Measurements from ENCODE around the gene CACNA1C. TPM values are rescaled to one million over a fixed set of nuclear protein-coding genes. Genes with fewer than 3 reads are reported as not detected.

CACNA1C gene
- total RNA-seq, 4 donors from 2014 or later = 1.5 to 13.5 (median 2.1) TPM

DNA sequence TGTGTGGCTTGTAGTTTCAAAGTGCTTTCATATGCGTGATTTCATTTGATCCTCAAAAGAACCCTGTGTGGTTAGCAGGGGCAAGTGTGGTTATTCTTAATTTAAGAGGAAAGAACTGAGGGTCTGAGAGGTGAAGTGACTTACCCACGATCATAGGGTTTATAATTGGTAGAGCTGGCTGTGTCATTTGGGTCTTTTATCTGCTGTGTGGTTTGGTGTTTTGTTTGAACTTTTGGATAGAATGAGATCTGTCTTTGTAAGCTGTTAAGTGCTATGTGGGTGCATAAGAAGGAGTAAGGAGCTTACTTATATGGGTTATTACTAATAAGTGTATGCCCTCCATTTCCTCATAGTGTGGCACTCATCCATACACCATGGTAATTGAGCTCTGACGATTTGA is 190.0 kb downstream of the CACNA1C start:
- Histone ChIP-seq H3K9me3 (no peaks in the 10 kb centered on the region), H3K27me3 (no peaks in the 10 kb centered on the region), H3K27ac (no peak overlapping the region), H3K4me1 (peaks cover 0 to 26% (median 3%) of the 10 kb centered on the region in 3 donors), H3K36me3 (no peaks in the 10 kb centered on the region), H3K4me3 (no peak overlapping the region)
- TF ChIP-seq, protein P1, sequence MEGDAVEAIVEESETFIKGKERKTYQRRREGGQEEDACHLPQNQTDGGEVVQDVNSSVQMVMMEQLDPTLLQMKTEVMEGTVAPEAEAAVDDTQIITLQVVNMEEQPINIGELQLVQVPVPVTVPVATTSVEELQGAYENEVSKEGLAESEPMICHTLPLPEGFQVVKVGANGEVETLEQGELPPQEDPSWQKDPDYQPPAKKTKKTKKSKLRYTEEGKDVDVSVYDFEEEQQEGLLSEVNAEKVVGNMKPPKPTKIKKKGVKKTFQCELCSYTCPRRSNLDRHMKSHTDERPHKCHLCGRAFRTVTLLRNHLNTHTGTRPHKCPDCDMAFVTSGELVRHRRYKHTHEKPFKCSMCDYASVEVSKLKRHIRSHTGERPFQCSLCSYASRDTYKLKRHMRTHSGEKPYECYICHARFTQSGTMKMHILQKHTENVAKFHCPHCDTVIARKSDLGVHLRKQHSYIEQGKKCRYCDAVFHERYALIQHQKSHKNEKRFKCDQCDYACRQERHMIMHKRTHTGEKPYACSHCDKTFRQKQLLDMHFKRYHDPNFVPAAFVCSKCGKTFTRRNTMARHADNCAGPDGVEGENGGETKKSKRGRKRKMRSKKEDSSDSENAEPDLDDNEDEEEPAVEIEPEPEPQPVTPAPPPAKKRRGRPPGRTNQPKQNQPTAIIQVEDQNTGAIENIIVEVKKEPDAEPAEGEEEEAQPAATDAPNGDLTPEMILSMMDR (IDR thresholded peaks at IDR 0.05) = no peak
- WGBS, 2 donors = 69 to 87% methylated on average over 3 of the region's 3 CpGs
- intact Hi-C loops (cut with DNase I) = no loop called here
- no peak for DNase-seq

DNA sequence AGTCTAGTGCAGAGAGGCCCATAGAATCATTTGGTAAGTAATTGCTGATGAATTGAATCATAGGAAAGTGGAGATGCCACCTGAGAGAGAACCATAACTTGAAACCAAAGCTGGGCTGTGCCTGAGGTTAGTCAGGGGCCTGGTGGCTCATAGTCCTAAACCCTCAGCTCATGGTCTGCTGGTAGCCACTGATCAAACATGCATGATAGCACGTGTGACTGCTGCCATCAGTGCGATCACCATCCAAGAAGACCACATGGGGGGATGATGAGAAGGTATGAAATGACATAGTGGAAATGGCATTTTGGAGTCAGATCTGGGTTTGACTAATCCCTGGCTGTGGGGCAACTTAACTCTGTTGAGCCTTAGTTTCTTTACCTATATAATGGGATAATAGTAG is 190.5 kb downstream of the CACNA1C start:
- Histone ChIP-seq H3K27ac (peak overlapping the region in 1 of 4 donors; percentile 55), H3K9me3 (no peaks in the 10 kb centered on the region), H3K4me1 (peaks cover 0 to 30% (median 3%) of the 10 kb centered on the region in 3 donors), H3K4me3 (no peak overlapping the region), H3K27me3 (no peaks in the 10 kb centered on the region), H3K36me3 (no peaks in the 10 kb centered on the region)
- WGBS, 2 donors = 77 to 85% methylated on average over 2 of the region's 2 CpGs
- intact Hi-C loops (cut with DNase I) = no loop called here
- no peak for TF ChIP-seq POLR2A (IDR thresholded peaks at IDR 0.05)
- TF ChIP-seq, protein P1 (IDR thresholded peaks at IDR 0.05) = no peak
- DNase-seq = no peak

DNA sequence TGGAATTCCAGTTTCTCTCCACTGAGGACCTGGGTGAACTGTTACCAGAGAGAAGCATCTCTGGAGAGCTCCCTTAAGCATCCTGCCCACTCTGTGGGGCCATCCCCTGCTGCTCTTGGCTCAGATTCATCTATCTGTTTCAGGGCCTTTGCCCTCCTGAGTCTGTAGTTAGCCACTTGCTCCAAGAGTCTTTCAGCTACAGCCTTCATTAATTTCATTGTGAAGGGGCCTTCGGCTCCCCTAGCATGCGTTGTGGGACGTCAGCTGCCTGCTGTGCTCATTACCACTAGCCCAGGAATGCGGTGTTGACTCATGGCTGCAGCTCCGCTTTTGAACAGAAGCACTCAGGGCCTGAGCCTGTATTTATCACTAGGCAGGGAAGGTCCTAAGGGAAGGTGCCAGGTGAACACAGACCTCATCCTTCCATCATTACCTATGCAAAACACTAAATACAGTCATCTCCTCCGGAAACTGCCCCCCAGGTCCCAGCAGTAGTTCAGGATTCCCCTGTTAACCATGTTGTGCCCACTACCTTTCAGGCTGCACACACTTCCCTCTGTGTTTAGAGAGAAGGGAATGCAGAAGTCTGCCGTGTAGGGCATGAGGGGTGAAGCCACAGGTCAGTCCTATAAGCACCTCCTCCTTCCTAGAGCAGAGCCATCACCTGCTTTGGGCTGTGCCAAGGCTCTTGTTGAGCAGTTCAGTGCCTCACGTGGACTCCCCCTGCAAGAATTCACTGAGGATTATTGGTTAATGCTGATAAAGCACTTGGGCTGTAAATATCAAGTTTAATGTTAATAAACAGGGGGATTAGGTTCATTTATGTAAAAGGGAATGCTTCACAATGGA is 191.4 kb downstream of the CACNA1C start:
- Histone ChIP-seq H3K9me3 (no peaks in the 10 kb centered on the region), H3K4me1 (peaks cover 0 to 39% (median 3%) of the 10 kb centered on the region in 3 donors), H3K4me3 (no peak overlapping the region), H3K27ac (peak overlapping the region in 3 of 4 donors; percentile 53 to 77 (median 55)), H3K36me3 (no peaks in the 10 kb centered on the region), H3K27me3 (no peaks in the 10 kb centered on the region)
- no peak for DNase-seq
- intact Hi-C loops (cut with DNase I) = no loop called here
- WGBS, 2 donors = 37 to 65% methylated on average over 5 of the region's 8 CpGs
- TF ChIP-seq POLR2A (IDR thresholded peaks at IDR 0.05) = no peak

DNA sequence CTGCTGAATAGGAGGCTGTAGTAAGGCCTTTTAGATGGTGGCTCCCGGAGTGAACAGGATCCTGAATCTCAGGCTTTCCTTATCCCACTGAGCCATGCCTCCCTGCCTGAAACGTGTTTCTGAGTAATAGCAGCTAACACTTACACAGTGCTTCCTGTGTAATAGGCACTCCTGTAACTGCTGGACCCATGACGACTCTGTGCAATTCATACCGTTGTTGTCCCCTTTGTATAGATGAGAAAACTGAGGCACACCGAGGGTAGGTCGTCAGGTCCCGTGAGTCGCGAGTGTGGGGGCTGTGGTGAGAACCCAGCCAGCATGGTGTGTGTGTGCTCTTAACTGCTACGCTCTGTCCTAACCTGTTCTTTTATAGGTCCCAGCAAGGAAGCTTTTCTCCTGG is 193.6 kb downstream of the CACNA1C start:
- H3K4me1 ChIP-seq = peaks cover 0 to 38% (median 3%) of the 10 kb centered on the region in 3 donors
- H3K4me3 ChIP-seq = no peak overlapping the region
- peak overlapping the region in 1 of 4 donors; percentile 7 for H3K27ac ChIP-seq
- no peaks in the 10 kb centered on the region for H3K9me3 ChIP-seq
- DNase-seq = no peak
- no peak for TF ChIP-seq POLR2A (IDR thresholded peaks at IDR 0.05)
- TF ChIP-seq, protein P1 (IDR thresholded peaks at IDR 0.05) = no peak
- 74 to 81% methylated on average over 7 to 9 of the region's 10 CpGs for WGBS, 2 donors
- H3K36me3 ChIP-seq = no peaks in the 10 kb centered on the region
- H3K27me3 ChIP-seq = no peaks in the 10 kb centered on the region
- intact Hi-C loops (cut with DNase I) = no loop called here

DNA sequence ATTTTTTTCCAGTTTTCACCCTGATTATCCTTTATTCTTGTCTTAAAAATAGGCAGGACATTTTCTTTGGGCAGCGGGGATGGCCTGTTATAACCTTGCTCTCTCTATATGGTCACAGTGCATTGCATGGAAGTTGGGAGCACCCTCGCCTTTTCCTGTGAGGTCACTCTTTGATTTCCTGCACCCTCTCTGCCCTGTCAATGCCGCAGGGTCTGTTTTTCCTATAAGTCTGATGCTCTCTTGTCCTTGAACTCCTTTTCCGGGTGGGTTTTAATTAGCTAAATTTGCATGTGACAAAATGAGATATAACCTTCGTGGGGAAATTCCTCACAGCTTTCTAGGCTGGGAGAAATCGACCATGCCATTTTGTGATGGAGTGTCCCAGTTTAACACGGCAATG is 194.3 kb downstream of the CACNA1C start:
- no peaks in the 10 kb centered on the region for H3K27me3 ChIP-seq
- TF ChIP-seq, protein P1 (IDR thresholded peaks at IDR 0.05) = no peak
- no peak for TF ChIP-seq POLR2A (IDR thresholded peaks at IDR 0.05)
- WGBS, 2 donors = 63 to 68% methylated on average over 7 of the region's 7 CpGs
- intact Hi-C loops (cut with DNase I) = no loop called here
- H3K4me3 ChIP-seq = no peak overlapping the region
- peaks cover 0 to 38% (median 3%) of the 10 kb centered on the region in 3 donors for H3K4me1 ChIP-seq
- no peak for DNase-seq
- H3K36me3 ChIP-seq = no peaks in the 10 kb centered on the region
- no peaks in the 10 kb centered on the region for H3K9me3 ChIP-seq
- no peak overlapping the region for H3K27ac ChIP-seq

Data from esophagus squamous epithelium (tissue), 5 donors.